NB4 (cell line): ENCODE measurements around the gene TRDN.

Experiments
- TF ChIP-seq, protein P1 (sequence below): IDR thresholded peaks from one replicate; pipeline ENCODE4 v1.5.1; 2012; ENCODE audit warnings: low read depth, low read length
- TF ChIP-seq, protein P2 (sequence below): IDR thresholded peaks from 2 replicates; pipeline ENCODE4 v1.6.1; 2011; ENCODE audit warnings: low read depth, low read length

DNA sequence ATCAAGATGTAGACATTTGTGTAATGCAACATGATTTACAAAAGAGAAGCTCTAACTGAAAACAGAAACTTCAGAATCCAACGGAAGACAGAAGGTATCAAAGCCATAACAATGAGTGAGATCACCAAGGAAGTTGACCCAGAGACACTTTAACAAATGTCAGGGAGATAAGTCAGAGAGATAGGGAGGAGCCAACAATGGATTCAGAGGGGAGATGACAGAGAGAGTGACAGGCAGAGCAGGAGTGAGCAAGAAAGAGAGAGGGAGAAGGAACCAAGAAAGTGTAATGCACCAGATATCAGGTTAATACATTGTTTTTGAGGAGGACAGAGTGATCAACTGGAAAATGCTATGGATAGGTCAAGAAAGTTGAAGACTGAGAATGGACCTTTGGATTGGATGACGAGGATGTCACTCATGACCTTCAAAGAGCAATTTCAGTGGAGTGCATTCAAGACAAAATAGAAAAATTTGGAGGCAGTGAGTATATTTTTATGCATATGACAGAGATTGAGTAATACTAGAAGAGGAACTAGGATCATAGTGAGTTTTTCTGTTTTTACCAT, 86.6 kb downstream of the TRDN start:
- TF ChIP-seq, protein P1, sequence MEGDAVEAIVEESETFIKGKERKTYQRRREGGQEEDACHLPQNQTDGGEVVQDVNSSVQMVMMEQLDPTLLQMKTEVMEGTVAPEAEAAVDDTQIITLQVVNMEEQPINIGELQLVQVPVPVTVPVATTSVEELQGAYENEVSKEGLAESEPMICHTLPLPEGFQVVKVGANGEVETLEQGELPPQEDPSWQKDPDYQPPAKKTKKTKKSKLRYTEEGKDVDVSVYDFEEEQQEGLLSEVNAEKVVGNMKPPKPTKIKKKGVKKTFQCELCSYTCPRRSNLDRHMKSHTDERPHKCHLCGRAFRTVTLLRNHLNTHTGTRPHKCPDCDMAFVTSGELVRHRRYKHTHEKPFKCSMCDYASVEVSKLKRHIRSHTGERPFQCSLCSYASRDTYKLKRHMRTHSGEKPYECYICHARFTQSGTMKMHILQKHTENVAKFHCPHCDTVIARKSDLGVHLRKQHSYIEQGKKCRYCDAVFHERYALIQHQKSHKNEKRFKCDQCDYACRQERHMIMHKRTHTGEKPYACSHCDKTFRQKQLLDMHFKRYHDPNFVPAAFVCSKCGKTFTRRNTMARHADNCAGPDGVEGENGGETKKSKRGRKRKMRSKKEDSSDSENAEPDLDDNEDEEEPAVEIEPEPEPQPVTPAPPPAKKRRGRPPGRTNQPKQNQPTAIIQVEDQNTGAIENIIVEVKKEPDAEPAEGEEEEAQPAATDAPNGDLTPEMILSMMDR, result no peak
- TF ChIP-seq, protein P2, sequence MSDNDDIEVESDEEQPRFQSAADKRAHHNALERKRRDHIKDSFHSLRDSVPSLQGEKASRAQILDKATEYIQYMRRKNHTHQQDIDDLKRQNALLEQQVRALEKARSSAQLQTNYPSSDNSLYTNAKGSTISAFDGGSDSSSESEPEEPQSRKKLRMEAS, result no peak
